Small intestine (tissue), 7 donors: ENCODE results near the gene SMARCC1. TPM values are rescaled to one million over a fixed set of nuclear protein-coding genes. Genes with fewer than 3 reads are reported as not detected.

Experiments used
- DNase-seq, 2 donors: peaks; one replicate each; pipeline versions ENCODE4 v3.0.0 to v3.0.0-alpha.2; 2013
- FAIRE-seq: peaks from 2 replicates; lab custom pipeline; 2012; peaks lifted over from hg19 to GRCh38; lab: Jason Lieb, UNC
- H3K27ac ChIP-seq, 3 donors: one replicate each; pipeline ENCODE4 v1.5.1; 2013; ENCODE audit warnings: low read length in 2 of 3, mild to moderate bottlenecking in 2 of 3, control low read depth in 1 of 3, inconsistent platforms in 1 of 3, low read depth in 1 of 3, moderate library complexity in 1 of 3
- H3K27me3 ChIP-seq, 3 donors: one replicate each; pipeline ENCODE4 v1.6.1; 2013; ENCODE audit warnings: low read length in 3 of 3, inconsistent platforms in 1 of 3; ENCODE audit not compliant: control insufficient read depth in 3 of 3, insufficient read depth in 3 of 3
- H3K36me3 ChIP-seq, 3 donors: one replicate each; pipeline ENCODE4 v1.6.1; 2013; ENCODE audit warnings: low read length in 3 of 3, inconsistent platforms in 1 of 3, low read depth in 1 of 3, mild to moderate bottlenecking in 1 of 3, moderate library complexity in 1 of 3; ENCODE audit not compliant: control insufficient read depth in 3 of 3, insufficient read depth in 2 of 3
- H3K4me1 ChIP-seq, 3 donors: one replicate each; pipeline ENCODE4 v1.6.1; 2013; ENCODE audit warnings: low read length in 2 of 3, inconsistent platforms in 1 of 3, low read depth in 1 of 3, mild to moderate bottlenecking in 1 of 3, moderate library complexity in 1 of 3; ENCODE audit not compliant: control insufficient read depth in 3 of 3, insufficient read depth in 2 of 3
- H3K4me3 ChIP-seq, 3 donors: one replicate each; pipeline ENCODE4 v1.5.1; 2013; ENCODE audit warnings: low read length in 3 of 3, control low read depth in 1 of 3, inconsistent platforms in 1 of 3, low read depth in 1 of 3, mild to moderate bottlenecking in 1 of 3, moderate library complexity in 1 of 3
- H3K9me3 ChIP-seq, 2 donors: one replicate each; pipeline ENCODE4 v1.6.1; 2013; ENCODE audit warnings: low read depth in 1 of 2, low read length in 1 of 2; ENCODE audit not compliant: control insufficient read depth in 2 of 2, insufficient read depth in 1 of 2
- WGBS, 3 donors: extraction: QIAGEN DNeasy Blood & Tissue Kit; methylation state at CpG; one replicate each; pipeline ENCODE4 v1.1.7; 2013; 5-methylcytosine and 5-hydroxymethylcytosine counted together
- polyA plus RNA-seq, 4 donors: library from polyadenylated mRNA; stranded (reverse) in 3 of 4; unstranded in 1 of 4; fragments of 200-250 nt in 3 of 4; fragments of 120-200 nt in 1 of 4; gene quantifications; one replicate each; pipeline versions ENCODE4 v1.2.1 to v1.2.3, GENCODE V29; 2013
- donor health status: healthy with polysubstance abuse.
- donor health status: control.
- donor health status: control.
- donor health status: Bipolar disorder and iron deficiency.
- donor health status: healthy.

Gene SMARCC1
- polyA plus RNA-seq, 4 donors = 10.7 to 52.6 (median 19.4) TPM

GRCh38 chr3:47573190-47574172 lies 208.2 kb downstream of the SMARCC1 start:
- peaks cover 0 to 5% (median 0%) of the 10 kb centered on the region in 3 donors for H3K4me1 ChIP-seq
- H3K27me3 ChIP-seq = peaks cover 0 to 37% (median 5%) of the 10 kb centered on the region in 3 donors
- no peak overlapping the region for H3K4me3 ChIP-seq
- WGBS, 3 donors = 72 to 76% (median 75%) methylated on average over 9 of the region's 9 CpGs
- no peaks in the 10 kb centered on the region for H3K9me3 ChIP-seq
- no peak overlapping the region for H3K27ac ChIP-seq
- H3K36me3 ChIP-seq = no peaks in the 10 kb centered on the region
- DNase-seq (no peak), FAIRE-seq (no peak)

GRCh38 chr3:47571391-47572175 lies 210.1 kb downstream of the SMARCC1 start:
- H3K27me3 ChIP-seq = peaks cover 0 to 26% (median 2%) of the 10 kb centered on the region in 3 donors
- H3K4me3 ChIP-seq = no peak overlapping the region
- 72 to 86% (median 82%) methylated on average over 10 of the region's 10 CpGs for WGBS, 3 donors
- no peak for FAIRE-seq
- no peaks in the 10 kb centered on the region for H3K4me1 ChIP-seq
- no peak for DNase-seq
- no peaks in the 10 kb centered on the region for H3K36me3 ChIP-seq
- H3K27ac ChIP-seq = no peak overlapping the region
- H3K9me3 ChIP-seq = no peaks in the 10 kb centered on the region

GRCh38 chr3:47568901-47569300 lies 212.8 kb downstream of the SMARCC1 start:
- no peaks in the 10 kb centered on the region for H3K36me3 ChIP-seq
- H3K9me3 ChIP-seq = no peaks in the 10 kb centered on the region
- DNase-seq (no peak), FAIRE-seq (no peak)
- WGBS, 3 donors = 79 to 90% (median 82%) methylated on average over 6 of the region's 6 CpGs
- H3K4me1 ChIP-seq = no peaks in the 10 kb centered on the region
- no peak overlapping the region for H3K27ac ChIP-seq
- no peak overlapping the region for H3K4me3 ChIP-seq
- peaks cover 0 to 20% (median 2%) of the 10 kb centered on the region in 3 donors for H3K27me3 ChIP-seq

- DNase-seq (no peak), FAIRE-seq (no peak)
- Histone ChIP-seq H3K27me3 (peaks cover 0 to 6% (median 0%) of the 10 kb centered on the region in 3 donors), H3K4me3 (no peak overlapping the region), H3K36me3 (no peaks in the 10 kb centered on the region), H3K27ac (no peak overlapping the region), H3K4me1 (no peaks in the 10 kb centered on the region), H3K9me3 (no peaks in the 10 kb centered on the region)
- 76 to 80% (median 77%) methylated on average over 4 of the region's 4 CpGs for WGBS, 3 donors
Measured at GRCh38 chr3:47567149-47567548, 214.5 kb downstream of the SMARCC1 start.

- no peaks in the 10 kb centered on the region for H3K4me1 ChIP-seq
- 86 to 94% (median 89%) methylated on average over 9 of the region's 9 CpGs for WGBS, 3 donors
- H3K9me3 ChIP-seq = no peaks in the 10 kb centered on the region
- no peaks in the 10 kb centered on the region for H3K36me3 ChIP-seq
- no peak overlapping the region for H3K4me3 ChIP-seq
- H3K27ac ChIP-seq = no peak overlapping the region
- FAIRE-seq (no peak), DNase-seq (no peak)
- H3K27me3 ChIP-seq = peaks cover 0 to 5% (median 0%) of the 10 kb centered on the region in 3 donors
Measured at GRCh38 chr3:47566667-47567066, 215.0 kb downstream of the SMARCC1 start.

- FAIRE-seq (no peak), DNase-seq (no peak)
- H3K27ac ChIP-seq = no peak overlapping the region
- WGBS, 3 donors = 79 to 82% (median 80%) methylated on average over 19 of the region's 19 CpGs
- H3K4me1 ChIP-seq = no peaks in the 10 kb centered on the region
- no peaks in the 10 kb centered on the region for H3K36me3 ChIP-seq
- peaks cover 0 to under 1% (median 0%) of the 10 kb centered on the region in 3 donors for H3K27me3 ChIP-seq
- no peaks in the 10 kb centered on the region for H3K9me3 ChIP-seq
- H3K4me3 ChIP-seq = no peak overlapping the region
Measured at GRCh38 chr3:47565734-47566550, 215.8 kb downstream of the SMARCC1 start.

- no peak overlapping the region for H3K4me3 ChIP-seq
- no peaks in the 10 kb centered on the region for H3K27me3 ChIP-seq
- whole genome bisulfite sequencing, 3 donors = 91 to 94% (median 94%) methylated on average over 2 of the region's 2 CpGs
- H3K27ac ChIP-seq = no peak overlapping the region
- H3K4me1 ChIP-seq = no peaks in the 10 kb centered on the region
- no peaks in the 10 kb centered on the region for H3K36me3 ChIP-seq
- H3K9me3 ChIP-seq = peaks cover 0 to 5% of the 10 kb centered on the region in 2 donors
- no peak for FAIRE-seq
- no peak for DNase-seq
Measured at GRCh38 chr3:47556351-47556750, 225.3 kb downstream of the SMARCC1 start.
